ENCODE measurements around the gene SPATA2.

SPATA2 gene

GRCh38 chr20:49935746-49936152 is 20.4 kb upstream of the SPATA2 start:
- DNase-seq (ENCODE audit: low read depth in 2 of 2): no peak

GRCh38 chr20:49929142-49929494 is 13.8 kb upstream of the SPATA2 start:
- no peak for DNase-seq (ENCODE audit: low read depth in 2 of 2)

DNA sequence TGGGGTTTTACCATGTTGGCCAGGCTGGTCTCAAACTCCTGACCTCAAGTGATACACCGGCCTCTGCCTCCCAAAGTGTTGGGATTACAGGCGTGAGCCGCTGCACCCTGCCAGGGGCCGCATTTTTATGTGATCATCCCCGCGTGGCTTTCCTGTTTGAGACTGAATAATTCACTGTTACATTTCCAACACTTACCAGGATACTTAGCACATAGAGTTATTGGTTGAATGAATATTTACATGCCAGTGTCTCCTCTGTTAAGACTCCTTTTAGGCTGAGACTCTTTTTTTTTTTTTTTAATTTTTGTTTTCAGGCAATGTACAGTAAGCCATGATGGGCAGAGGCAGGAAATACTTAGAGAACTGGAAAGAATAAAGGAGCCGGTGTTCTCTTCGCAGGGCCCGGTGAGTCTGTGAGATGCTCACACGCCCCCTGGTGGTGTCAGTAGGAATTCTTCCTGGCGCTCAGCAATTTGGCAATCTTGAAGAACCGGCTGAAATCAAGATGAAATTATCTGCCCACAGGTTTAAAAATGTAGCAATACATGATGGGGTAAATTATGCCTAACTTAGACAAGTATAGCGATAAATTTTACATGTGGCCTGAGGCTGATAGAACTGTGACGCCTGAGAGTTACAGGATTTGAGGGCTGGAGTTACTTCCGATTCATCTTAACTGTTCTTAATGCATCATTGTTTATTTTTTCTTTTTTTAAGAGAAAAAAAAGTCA is 13.2 kb upstream of the SPATA2 start:
- DNase-seq (ENCODE audit: low read depth in 2 of 2): peak; percentile 60 to 78

DNA sequence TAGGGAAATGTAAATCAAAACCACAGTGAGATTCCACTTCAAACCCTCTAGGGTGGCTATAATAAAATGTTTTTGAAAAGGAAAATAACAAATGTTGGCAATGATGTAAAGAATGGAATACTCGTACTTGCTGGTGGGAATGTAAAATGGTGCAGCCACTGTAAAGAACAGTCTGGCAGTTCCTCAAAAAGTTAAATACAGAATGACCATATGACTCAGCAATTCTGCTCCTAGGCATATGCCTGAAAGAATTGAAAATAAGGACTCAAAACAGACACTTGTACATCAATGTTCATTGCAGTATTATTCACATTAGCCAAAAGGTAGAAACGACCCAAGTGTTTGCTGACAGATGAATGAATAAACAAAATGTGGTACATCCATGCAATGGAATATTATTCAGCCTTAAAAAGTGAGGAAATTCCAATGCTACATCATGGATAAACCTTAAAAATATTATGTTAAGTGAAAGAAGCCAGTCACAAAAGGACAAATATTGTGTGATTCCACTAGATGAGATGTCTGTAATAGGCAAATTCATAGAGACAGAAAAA is 10.6 kb upstream of the SPATA2 start:
- DNase-seq (ENCODE audit: low read depth in 2 of 2): no peak

- DNase-seq (ENCODE audit: low read depth in 2 of 2): no peak
Observed at GRCh38 chr20:49924247-49924646, 8.9 kb upstream of the SPATA2 start.

DNA sequence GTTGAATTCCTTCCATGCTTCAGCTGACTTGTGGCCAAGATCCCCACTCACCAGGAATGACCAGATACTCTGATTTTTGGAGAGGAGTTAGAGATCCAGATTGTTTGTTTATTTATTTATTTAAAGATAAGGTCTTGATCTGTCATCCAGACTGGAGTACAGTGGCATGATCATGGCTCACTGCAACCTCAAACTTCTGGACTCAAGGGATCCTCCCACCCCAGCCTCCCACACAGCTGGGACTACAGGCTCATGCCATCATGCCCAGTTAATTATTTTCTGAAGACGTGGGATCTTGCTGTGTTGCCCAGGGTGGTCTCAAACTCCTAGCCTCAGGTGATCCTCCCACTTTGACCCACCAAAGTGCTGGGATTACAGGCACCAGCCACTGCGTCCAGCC is 4.1 kb upstream of the SPATA2 start:
- DNase-seq (ENCODE audit: low read depth in 2 of 2): no peak

GRCh38 chr20:49919009-49919408 is 3.7 kb upstream of the SPATA2 start:
- no peak for DNase-seq (ENCODE audit: low read depth in 2 of 2)

DNA sequence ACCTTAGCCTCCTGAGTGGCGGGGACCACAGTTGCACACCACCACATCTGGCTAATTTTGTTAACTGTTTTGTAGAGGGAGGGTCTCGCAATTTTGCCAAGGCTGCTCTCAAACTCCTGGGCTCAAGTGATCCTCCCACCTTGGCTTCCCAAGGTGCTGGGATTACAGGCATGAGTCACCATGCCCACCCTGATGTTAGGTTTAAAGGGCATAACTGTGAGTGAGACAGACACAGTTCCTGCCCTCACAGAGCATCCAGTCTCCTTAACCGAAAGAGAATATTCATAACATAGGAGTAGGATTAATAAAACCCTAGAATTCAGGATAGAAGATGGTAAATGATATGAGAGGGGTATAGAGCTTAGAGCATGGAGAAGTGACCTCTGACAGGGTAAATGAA is 3.1 kb upstream of the SPATA2 start:
- DNase-seq (ENCODE audit: low read depth in 2 of 2): no peak

DNA sequence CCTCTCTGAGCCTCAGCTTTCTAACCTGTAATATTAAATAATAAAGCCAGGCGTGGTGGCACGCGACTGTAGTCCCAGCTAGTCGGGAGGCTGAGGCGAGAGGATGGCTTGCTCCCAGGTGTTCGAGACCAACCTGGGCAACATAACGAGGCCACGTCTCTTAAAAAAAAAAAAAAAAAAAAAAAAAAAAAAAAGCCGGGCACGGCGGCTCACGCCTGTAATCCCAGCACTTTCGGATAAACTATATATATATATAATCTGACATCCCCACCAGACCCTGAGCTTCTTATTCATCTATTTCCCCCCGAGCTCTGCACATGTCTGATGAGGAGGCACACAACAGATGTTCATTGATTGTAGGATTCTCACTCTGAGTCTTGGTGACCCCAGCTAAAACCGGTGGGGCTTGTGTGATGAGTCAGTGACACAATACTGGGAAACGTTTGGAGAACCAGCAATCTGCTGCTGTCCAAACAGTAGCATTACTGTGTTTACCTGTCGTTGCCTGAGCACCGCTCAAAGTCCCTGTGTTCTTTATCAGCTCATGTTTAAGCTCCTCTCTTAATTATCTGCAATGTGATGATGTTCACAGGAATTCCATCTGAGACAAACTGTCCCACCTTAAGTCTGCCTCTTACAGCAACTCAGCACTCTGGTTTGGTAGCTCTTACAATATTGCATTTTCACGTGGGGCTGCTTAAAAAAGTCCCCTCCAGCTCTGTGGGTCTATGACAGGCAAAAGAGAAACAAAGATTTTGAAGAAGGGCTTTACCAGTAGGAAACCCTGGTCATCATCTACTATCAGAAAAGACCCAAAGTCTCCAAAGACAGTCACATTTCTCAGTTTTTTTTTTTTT is 1.0 kb upstream of the SPATA2 start:
- no peak for DNase-seq (ENCODE audit: low read depth in 2 of 2)

DNA sequence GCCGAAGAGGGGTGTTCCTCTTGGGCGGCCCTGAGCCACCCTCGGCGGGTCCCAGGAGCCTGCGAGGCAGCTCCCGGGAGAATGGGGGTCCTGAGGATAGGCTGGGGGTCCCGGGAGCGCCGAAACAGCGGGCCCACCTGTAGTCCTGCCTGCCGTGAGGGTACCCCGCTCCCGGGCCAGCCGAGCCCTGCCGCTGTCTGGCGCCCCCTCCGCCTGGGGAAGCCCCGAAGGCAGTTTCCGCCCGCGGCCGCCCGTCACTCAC is 280 bp downstream of the SPATA2 start:
- DNase-seq (ENCODE audit: low read depth in 2 of 2): no peak

DNA sequence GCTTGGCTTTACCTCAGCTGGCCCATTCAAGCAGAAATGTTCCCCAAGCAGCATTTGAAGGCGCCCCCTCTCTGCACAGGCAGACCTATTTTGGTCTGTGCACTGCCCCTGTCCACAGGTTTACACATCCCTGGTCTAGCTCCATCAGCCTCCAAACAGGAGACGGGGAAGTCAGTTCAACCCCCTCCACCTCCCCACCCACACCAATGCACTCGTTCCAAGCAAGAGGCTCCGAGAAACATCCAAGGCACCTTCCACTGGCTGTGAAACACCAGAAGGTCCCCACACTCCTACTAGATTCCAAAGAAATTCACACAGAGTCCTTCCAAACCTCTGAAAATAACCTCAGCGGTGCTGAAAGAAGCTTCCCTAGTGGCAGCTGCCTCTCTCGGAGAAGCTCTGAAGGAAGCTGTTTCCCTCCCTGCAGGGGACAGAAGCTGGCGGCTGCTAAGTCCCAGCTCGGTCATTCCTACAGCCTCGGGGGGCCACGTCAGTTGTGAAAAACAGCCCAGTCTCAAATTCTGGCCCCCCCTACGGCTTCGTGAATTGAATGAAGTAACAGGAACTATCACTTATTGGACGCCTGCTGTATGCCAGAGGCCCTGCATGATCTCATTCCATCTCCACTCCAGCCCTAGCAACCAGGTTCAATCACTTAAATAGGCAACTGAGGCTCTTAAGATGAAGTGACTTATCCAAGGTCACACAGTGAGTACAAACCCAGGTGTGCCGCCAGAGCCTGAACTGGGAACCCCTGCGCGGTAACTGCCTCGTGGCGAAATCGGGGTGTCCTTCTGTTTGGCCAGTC is 815 bp downstream of the SPATA2 start:
- DNase-seq (ENCODE audit: low read depth in 2 of 2): no peak

GRCh38 chr20:49913399-49914047 is 1.8 kb downstream of the SPATA2 start:
- DNase-seq (ENCODE audit: low read depth in 2 of 2): no peak

GRCh38 chr20:49910340-49910706 is 5.0 kb downstream of the SPATA2 start:
- no peak for DNase-seq (ENCODE audit: low read depth in 2 of 2)

DNA sequence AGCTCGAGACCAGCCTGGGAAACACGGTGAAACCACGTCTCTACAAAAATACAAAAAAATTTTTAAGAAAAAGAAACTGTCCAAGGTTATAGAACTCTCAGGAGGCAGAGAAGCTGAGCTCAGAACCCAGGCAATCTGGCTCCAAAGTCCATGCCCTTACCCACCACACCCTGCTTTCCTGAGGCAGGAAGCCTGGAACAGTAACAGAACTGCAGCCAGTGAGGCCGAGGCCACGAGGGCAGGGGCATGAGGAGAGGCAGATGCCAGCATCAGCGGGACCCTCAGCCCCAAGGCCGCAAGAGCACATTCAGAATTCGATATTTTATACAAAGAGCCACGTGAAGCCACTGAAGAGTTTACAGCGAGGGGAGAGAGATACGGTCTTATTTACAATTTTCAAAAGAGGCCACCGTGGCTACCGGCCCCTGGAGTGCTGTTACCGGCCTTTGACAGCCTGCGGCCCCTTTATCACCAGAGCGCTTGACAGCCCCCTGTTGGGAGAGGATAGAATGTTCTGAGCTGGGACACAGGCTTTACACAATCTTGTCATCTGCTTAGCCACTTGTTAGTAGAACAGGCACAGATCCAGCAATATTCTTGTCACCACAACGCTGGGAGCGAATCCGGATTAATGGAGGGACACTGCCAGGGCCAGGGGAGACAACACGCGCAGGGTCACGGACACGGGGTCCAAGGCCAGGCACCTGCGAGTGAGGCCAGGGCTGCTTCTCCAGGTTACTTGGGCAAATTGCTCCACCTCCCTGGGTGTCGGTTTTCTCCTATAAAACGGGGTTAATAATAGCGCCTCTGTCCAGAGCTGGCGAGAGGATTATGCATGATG is 5.6 kb downstream of the SPATA2 start:
- no peak for DNase-seq (ENCODE audit: low read depth in 2 of 2)

- DNase-seq (ENCODE audit: low read depth in 2 of 2): no peak
Observed at GRCh38 chr20:49908258-49908565, 7.1 kb downstream of the SPATA2 start.

DNA sequence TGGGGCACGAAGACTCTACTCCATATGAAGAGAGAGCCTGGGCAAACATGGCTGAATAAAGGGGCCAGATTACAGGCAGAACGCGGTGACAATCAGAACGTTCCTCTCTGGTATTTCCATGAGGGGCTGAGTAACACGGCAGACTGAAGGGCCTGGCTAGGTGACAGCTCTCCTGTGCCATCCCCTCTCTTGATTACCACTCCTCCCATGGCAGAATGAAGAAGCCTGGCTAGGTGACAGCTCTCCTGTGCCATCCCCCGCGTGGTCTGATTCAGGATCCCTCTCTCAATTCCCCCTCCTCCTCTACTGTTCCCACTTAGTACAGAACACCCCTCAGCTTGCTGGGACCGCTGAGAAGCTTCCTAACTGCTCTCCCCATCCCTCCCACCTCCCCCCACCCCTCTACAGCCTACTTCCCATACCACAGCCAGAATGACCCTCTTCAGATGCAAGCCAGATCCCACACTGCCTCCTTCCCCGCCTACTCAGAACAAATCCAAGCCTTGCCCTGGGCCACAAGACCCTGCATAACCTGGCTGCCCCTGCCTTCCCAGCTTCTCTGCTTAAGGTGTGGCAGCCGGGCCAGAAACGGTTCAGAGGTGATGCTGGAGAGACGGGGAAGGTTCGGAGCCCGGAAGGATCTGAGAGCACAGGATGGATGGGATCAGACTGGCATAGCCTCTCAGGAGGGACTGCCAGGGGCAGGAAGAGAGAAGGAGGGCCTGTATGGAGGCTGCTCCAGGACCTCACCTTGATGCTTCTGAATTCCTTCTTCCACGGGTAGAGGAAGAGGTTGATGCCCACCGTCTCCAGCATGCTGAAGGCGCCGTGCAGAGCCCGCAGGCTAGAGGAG is 7.7 kb downstream of the SPATA2 start:
- no peak for DNase-seq (ENCODE audit: low read depth in 2 of 2)

GRCh38 chr20:49906615-49907154 is 8.6 kb downstream of the SPATA2 start:
- no peak for DNase-seq (ENCODE audit: low read depth in 2 of 2)

GRCh38 chr20:49906101-49906604 is 9.2 kb downstream of the SPATA2 start:
- no peak for DNase-seq (ENCODE audit: low read depth in 2 of 2)

GRCh38 chr20:49905415-49906091 is 9.8 kb downstream of the SPATA2 start:
- no peak for DNase-seq (ENCODE audit: low read depth in 2 of 2)
